Neural progenitor cell (in vitro differentiated cells): ENCODE results near the gene SH3BP5. TPM values are rescaled to one million over a fixed set of nuclear protein-coding genes. Genes with fewer than 3 reads are reported as not detected.

Source experiments
- DNase-seq: peaks from one replicate; pipeline ENCODE4 v3.0.0-alpha.2; 2016; ENCODE audit warnings: low spot score
- H2AFZ ChIP-seq: fragments of 200-600 bp; sonication (generic); replicated peaks from 2 replicates; pipeline ENCODE4 v1.6.1; 2016; ENCODE audit warnings: antibody characterized with exemption
- H3F3A ChIP-seq: fragments of 200-600 bp; sonication (generic); 2 replicates; pipeline ENCODE4 v1.6.1; 2016; ENCODE audit warnings: antibody characterized with exemption, low read depth
- H3K27ac ChIP-seq: fragments of 200-600 bp; sonication (generic); 2 replicates; pipeline ENCODE4 v1.5.1; 2016; ENCODE audit warnings: mild to moderate bottlenecking
- H3K27me3 ChIP-seq: fragments of 200-600 bp; sonication (generic); 2 replicates; pipeline ENCODE4 v1.6.1; 2016; ENCODE audit warnings: mild to moderate bottlenecking, moderate library complexity
- H3K36me3 ChIP-seq: fragments of 200-600 bp; sonication (generic); 2 replicates; pipeline ENCODE4 v1.5.1; 2016
- H3K4me1 ChIP-seq: fragments of 200-600 bp; sonication (generic); 2 replicates; pipeline ENCODE4 v1.6.1; 2016; ENCODE audit warnings: mixed run types
- H3K4me2 ChIP-seq: fragments of 200-600 bp; sonication (generic); 2 replicates; pipeline ENCODE4 v1.6.1; 2016
- H3K4me3 ChIP-seq: fragments of 200-600 bp; sonication (generic); 2 replicates; pipeline ENCODE4 v1.5.1; 2016
- H3K79me2 ChIP-seq: fragments of 200-600 bp; sonication (generic); 2 replicates; pipeline ENCODE4 v1.6.1; 2016; ENCODE audit warnings: low read depth
- H3K9ac ChIP-seq: fragments of 200-600 bp; sonication (generic); 2 replicates; pipeline ENCODE4 v1.6.1; 2016
- H3K9me3 ChIP-seq: fragments of 200-600 bp; sonication (generic); 2 replicates; pipeline ENCODE4 v1.5.1; 2016; ENCODE audit warnings: low read depth
- H4K20me1 ChIP-seq: fragments of 200-600 bp; sonication (generic); 2 replicates; pipeline ENCODE4 v1.6.1; 2016; ENCODE audit warnings: low read depth
- H3K27ac Mint-ChIP-seq: 3 replicates; pipeline ENCODE4 v1.8.0; 2021; ENCODE audit warnings: mixed read lengths
- H3K27me3 Mint-ChIP-seq: 2 replicates; pipeline ENCODE4 v1.8.0; 2022; ENCODE audit warnings: low read depth, mild to moderate bottlenecking, inconsistent platforms, moderate library complexity, mixed read lengths; ENCODE audit not compliant: insufficient read depth
- H3K36me3 Mint-ChIP-seq: 3 replicates; pipeline ENCODE4 v1.8.0; 2021; ENCODE audit warnings: mixed read lengths
- H3K4me1 Mint-ChIP-seq: 3 replicates; pipeline ENCODE4 v1.8.0; 2021; ENCODE audit warnings: mixed read lengths
- H3K4me3 Mint-ChIP-seq: 3 replicates; pipeline ENCODE4 v1.8.0; 2021; ENCODE audit warnings: mild to moderate bottlenecking, moderate library complexity, mixed read lengths
- H3K9me3 Mint-ChIP-seq: 3 replicates; pipeline ENCODE4 v1.8.0; 2020; ENCODE audit warnings: mixed read lengths
- EZH2 ChIP-seq: fragments of 200-600 bp; sonication (generic); IDR thresholded peaks from 2 replicates; pipeline ENCODE4 v1.6.1; 2017; ENCODE audit warnings: antibody characterized with exemption, mild to moderate bottlenecking, moderate library complexity
- EZH2phosphoT487 ChIP-seq: fragments of 200-600 bp; sonication (generic); IDR thresholded peaks from 2 replicates; pipeline ENCODE4 v1.6.1; 2017; ENCODE audit warnings: antibody characterized with exemption
- total RNA-seq: library from RNA; depleted of rRNA; stranded (reverse); fragments of >200 nt; gene quantifications from 2 replicates; pipeline ENCODE4 v1.2.3, GENCODE V29; 2015; ENCODE audit warnings: low replicate concordance
- TF ChIP-seq, protein P1 (sequence below): fragments of 200-600 bp; sonication (generic); IDR thresholded peaks from 2 replicates; pipeline ENCODE4 v1.5.1; 2017; ENCODE audit warnings: antibody characterized with exemption, mild to moderate bottlenecking

SH3BP5 gene
- total RNA-seq, 1 donor from 2014 or later: 11.2 TPM

DNA sequence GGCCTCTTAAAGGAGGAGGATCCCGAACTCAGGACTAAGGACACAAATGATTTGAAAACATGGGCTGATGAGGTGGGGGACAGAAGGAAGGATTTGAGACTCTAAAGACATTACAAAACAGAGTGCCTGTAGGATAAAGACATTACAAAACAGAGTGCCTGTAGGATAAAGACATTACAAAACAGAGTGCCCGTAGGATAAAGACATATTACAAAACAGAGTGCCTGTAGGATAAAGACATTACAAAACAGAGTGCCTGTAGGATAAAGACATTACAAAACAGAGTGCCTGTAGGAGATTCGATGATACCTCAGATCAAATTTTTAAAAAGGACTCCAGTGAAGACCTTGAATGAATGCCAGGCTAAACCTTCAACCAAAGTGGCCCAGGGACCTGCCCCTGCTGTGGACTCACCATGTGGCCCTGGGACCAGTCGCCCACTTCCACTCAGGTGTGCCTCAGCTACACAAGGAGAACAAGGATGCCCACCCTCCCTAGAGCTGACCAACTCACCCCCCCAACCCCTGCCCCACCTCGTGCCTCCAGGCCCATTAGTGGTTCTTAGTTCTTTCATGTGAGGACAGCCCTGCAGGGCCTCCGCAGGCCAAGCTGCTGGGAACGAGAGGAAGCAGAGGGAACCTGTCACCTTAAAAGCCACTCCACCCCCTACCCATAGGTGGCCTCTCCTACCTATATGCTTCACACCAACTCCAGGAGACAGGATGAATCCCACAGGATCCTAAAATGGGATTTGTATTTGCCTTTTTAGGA lies 59.8 kb downstream of the SH3BP5 start:
- Mint-ChIP-seq H3K27me3 (peaks cover 4% of the 10 kb centered on the region), H3K4me1 (peaks cover 9% of the 10 kb centered on the region), H3K9me3 (peaks cover 2% of the 10 kb centered on the region), H3K36me3 (no peaks in the 10 kb centered on the region), H3K27ac (no peak overlapping the region), H3K4me3 (no peak overlapping the region)
- no peaks in the 10 kb centered on the region for H3K79me2 ChIP-seq
- H3K4me2 ChIP-seq: no peak overlapping the region
- no peak for DNase-seq
- no peaks in the 10 kb centered on the region for H4K20me1 ChIP-seq
- no peak overlapping the region for H2AFZ ChIP-seq
- no peak overlapping the region for H3K27ac ChIP-seq
- H3K4me1 ChIP-seq: peaks cover 6% of the 10 kb centered on the region
- H3K9me3 ChIP-seq: no peaks in the 10 kb centered on the region
- H3K36me3 ChIP-seq: no peaks in the 10 kb centered on the region
- TF ChIP-seq, protein P1, sequence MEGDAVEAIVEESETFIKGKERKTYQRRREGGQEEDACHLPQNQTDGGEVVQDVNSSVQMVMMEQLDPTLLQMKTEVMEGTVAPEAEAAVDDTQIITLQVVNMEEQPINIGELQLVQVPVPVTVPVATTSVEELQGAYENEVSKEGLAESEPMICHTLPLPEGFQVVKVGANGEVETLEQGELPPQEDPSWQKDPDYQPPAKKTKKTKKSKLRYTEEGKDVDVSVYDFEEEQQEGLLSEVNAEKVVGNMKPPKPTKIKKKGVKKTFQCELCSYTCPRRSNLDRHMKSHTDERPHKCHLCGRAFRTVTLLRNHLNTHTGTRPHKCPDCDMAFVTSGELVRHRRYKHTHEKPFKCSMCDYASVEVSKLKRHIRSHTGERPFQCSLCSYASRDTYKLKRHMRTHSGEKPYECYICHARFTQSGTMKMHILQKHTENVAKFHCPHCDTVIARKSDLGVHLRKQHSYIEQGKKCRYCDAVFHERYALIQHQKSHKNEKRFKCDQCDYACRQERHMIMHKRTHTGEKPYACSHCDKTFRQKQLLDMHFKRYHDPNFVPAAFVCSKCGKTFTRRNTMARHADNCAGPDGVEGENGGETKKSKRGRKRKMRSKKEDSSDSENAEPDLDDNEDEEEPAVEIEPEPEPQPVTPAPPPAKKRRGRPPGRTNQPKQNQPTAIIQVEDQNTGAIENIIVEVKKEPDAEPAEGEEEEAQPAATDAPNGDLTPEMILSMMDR: peak; percentile 19
- TF ChIP-seq EZH2: no peak
- H3F3A ChIP-seq: no peaks in the 10 kb centered on the region
- H3K27me3 ChIP-seq: no peaks in the 10 kb centered on the region
- H3K4me3 ChIP-seq: no peak overlapping the region
- no peak overlapping the region for H3K9ac ChIP-seq

DNA sequence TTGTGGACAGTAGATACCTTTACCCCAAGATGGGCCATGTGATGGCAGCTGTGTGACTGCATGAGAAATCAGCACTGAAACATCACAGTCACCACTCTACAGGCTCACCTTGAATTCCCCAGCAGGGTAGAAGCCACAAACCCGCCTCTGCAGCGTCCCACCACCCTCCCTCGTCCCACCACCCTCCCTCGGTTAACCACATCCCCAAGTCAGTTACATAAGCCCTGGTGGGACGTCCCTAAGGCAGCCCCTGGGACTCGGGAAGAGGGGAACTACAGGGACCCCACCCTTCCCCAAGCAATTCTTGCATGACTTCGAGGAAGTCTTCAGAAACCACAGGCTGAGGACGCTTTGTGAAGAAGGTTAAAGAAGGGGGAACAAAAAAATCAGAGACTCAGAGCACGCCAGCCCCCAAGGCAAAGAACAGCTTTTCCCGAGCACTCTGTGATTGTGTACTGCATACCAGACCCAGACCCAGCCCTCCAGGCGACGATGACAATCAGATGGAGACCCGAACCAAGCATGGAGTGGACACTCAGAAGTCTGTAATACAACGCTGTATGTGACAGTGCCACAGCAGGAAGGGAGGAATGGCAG lies 60.5 kb downstream of the SH3BP5 start:
- no peaks in the 10 kb centered on the region for H3K79me2 ChIP-seq

DNA sequence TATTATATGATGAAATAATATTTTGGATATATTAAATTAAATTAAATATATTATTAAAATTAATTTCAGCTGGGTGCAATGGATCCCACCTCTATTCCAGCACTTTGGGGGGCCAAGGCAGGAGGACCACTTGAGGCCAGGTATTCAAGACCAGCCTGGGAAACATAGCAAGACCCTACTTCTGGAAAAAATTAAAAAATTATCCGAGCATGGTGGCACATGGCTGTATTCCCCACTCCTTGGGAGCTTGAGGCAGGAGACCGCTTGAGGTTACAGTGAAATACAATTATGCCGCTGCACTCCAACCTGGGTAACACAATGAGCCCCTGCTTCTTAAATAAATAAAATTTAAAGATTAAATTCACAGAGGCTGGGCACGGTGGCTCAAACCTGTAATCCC lies 61.4 kb downstream of the SH3BP5 start:
- no peak overlapping the region for H3K4me3 ChIP-seq
- TF ChIP-seq EZH2: no peak
- TF ChIP-seq, protein P1: no peak
- peaks cover 2% of the 10 kb centered on the region for H3K9me3 Mint-ChIP-seq
- H4K20me1 ChIP-seq: no peaks in the 10 kb centered on the region
- H3K4me1 Mint-ChIP-seq: peaks cover 3% of the 10 kb centered on the region
- DNase-seq: no peak
- no peaks in the 10 kb centered on the region for H3K79me2 ChIP-seq
- peaks cover 4% of the 10 kb centered on the region for H3K27me3 Mint-ChIP-seq
- no peaks in the 10 kb centered on the region for H3K27me3 ChIP-seq
- H3K4me3 Mint-ChIP-seq: no peak overlapping the region
- H3K36me3 ChIP-seq: no peaks in the 10 kb centered on the region
- H3K27ac ChIP-seq: no peak overlapping the region
- H3F3A ChIP-seq: no peaks in the 10 kb centered on the region
- no peaks in the 10 kb centered on the region for H3K36me3 Mint-ChIP-seq
- H3K9me3 ChIP-seq: no peaks in the 10 kb centered on the region
- no peak overlapping the region for H3K4me2 ChIP-seq
- H2AFZ ChIP-seq: no peak overlapping the region
- H3K27ac Mint-ChIP-seq: no peak overlapping the region
- H3K4me1 ChIP-seq: no peaks in the 10 kb centered on the region
- no peak overlapping the region for H3K9ac ChIP-seq

More for the DNA sequence above, 60.5 kb downstream of the SH3BP5 start:
- H3K4me1 ChIP-seq: peaks cover 5% of the 10 kb centered on the region
- H3K9ac ChIP-seq: no peak overlapping the region
- H3K27me3 ChIP-seq: no peaks in the 10 kb centered on the region
- Mint-ChIP-seq H3K9me3 (peaks cover 2% of the 10 kb centered on the region), H3K36me3 (no peaks in the 10 kb centered on the region), H3K27me3 (peaks cover 4% of the 10 kb centered on the region), H3K4me3 (peak overlapping the region; percentile 34), H3K4me1 (peaks cover 8% of the 10 kb centered on the region), H3K27ac (no peak overlapping the region)
- no peak for DNase-seq
- H2AFZ ChIP-seq: no peak overlapping the region
- H3K4me2 ChIP-seq: no peak overlapping the region
- H3K4me3 ChIP-seq: no peak overlapping the region
- H3K36me3 ChIP-seq: no peaks in the 10 kb centered on the region
- no peaks in the 10 kb centered on the region for H4K20me1 ChIP-seq
- TF ChIP-seq EZH2phosphoT487 (no peak), EZH2 (no peak)
- TF ChIP-seq, protein P1: no peak
- H3K9me3 ChIP-seq: no peaks in the 10 kb centered on the region
- no peak overlapping the region for H3K27ac ChIP-seq
- H3F3A ChIP-seq: no peaks in the 10 kb centered on the region
